ENCODE results near the gene ZNF407. TPM values are rescaled to one million over a fixed set of nuclear protein-coding genes. Genes with fewer than 3 reads are reported as not detected.

Gene ZNF407
- total RNA-seq, 1 experiment from 2014 or later = 7.6 TPM

DNA sequence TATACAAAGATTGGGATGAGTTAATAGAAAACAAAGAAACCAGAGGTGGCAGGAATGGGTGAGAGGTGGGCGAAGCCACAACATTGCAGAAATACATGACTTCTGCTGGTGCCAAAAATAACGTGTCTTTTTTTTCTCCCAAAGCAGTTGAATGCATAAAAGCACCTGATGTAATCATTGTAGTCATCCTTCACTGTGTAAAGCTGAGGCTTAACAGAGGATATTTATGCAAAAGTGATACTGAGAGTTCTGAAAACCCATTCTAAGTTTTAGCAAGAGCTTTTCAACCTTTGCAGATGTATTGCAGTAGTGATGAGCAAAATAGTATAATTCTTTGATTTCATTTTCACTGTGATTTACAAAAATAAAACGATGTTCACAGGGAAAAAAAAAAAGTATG lies 438.3 kb downstream of the ZNF407 start:
- Histone ChIP-seq H3K4me3 (replicated peaks in 1 of 2; ENCODE audit: low read depth in 1 of 2, low read length in 2 of 2) (no peak overlapping the region), H3K9me2 (ENCODE audit: insufficient read depth) (no peaks in the 10 kb centered on the region), H3K4me2 (ENCODE audit: low read length) (no peak overlapping the region), H3K27ac (ENCODE audit: low read depth, low read length) (no peak overlapping the region), H3K4me1 (ENCODE audit: control insufficient read depth in 1 of 2, insufficient read depth in 2 of 2, low read length in 2 of 2) (no peaks in the 10 kb centered on the region), H3K36me3 (ENCODE audit: control insufficient read depth in 1 of 2, insufficient read depth in 2 of 2, low read length in 2 of 2) (no peaks in the 10 kb centered on the region), H2AFZ (ENCODE audit: low read depth, low read length, poor library complexity, severe bottlenecking) (no peak overlapping the region), H4K20me1 (ENCODE audit: insufficient read depth) (no peaks in the 10 kb centered on the region), H3K9me3 (ENCODE audit: control insufficient read depth in 1 of 2, insufficient read depth in 1 of 2, low read depth in 1 of 2, low read length in 2 of 2) (no peaks in the 10 kb centered on the region), H3K9ac (ENCODE audit: low read length) (no peak overlapping the region), H3K27me3 (ENCODE audit: insufficient read depth, low read length) (no peaks in the 10 kb centered on the region), H3K79me2 (ENCODE audit: insufficient read depth, low read length) (no peaks in the 10 kb centered on the region)
- RAD21 ChIA-PET (ENCODE audit: low non-redundant PET in 1 of 2, low total read pairs in 2 of 2, uncharacterized antibody in 2 of 2, unreplicated experiment in 2 of 2) = no interaction called here
- intact Hi-C loops (cut with micrococcal nuclease) = no loop called here
- DNase-seq (ENCODE audit: low read depth, low spot score) (no peak), ATAC-seq (no peak)
- no TSS peak for BruUV-seq (replicated peaks)
- TF ChIP-seq, protein P1, sequence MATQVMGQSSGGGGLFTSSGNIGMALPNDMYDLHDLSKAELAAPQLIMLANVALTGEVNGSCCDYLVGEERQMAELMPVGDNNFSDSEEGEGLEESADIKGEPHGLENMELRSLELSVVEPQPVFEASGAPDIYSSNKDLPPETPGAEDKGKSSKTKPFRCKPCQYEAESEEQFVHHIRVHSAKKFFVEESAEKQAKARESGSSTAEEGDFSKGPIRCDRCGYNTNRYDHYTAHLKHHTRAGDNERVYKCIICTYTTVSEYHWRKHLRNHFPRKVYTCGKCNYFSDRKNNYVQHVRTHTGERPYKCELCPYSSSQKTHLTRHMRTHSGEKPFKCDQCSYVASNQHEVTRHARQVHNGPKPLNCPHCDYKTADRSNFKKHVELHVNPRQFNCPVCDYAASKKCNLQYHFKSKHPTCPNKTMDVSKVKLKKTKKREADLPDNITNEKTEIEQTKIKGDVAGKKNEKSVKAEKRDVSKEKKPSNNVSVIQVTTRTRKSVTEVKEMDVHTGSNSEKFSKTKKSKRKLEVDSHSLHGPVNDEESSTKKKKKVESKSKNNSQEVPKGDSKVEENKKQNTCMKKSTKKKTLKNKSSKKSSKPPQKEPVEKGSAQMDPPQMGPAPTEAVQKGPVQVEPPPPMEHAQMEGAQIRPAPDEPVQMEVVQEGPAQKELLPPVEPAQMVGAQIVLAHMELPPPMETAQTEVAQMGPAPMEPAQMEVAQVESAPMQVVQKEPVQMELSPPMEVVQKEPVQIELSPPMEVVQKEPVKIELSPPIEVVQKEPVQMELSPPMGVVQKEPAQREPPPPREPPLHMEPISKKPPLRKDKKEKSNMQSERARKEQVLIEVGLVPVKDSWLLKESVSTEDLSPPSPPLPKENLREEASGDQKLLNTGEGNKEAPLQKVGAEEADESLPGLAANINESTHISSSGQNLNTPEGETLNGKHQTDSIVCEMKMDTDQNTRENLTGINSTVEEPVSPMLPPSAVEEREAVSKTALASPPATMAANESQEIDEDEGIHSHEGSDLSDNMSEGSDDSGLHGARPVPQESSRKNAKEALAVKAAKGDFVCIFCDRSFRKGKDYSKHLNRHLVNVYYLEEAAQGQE (IDR thresholded peaks at IDR 0.05; ENCODE audit: low read depth) = no peak
- TF ChIP-seq EGR1 (IDR thresholded peaks at IDR 0.05; ENCODE audit: low read depth) = no peak
- TF ChIP-seq ELF1 (IDR thresholded peaks at IDR 0.05; ENCODE audit: borderline replicate concordance, low read depth) = no peak
- no peak for TF ChIP-seq CBX3 (IDR thresholded peaks at IDR 0.05; ENCODE audit: low read depth)
- no peak for TF ChIP-seq SIN3A (IDR thresholded peaks at IDR 0.05; ENCODE audit: low read depth)
- no peak for TF ChIP-seq ZNF274 (IDR thresholded peaks at IDR 0.05; ENCODE audit: low read depth, low read length)
- TF ChIP-seq, protein P2, sequence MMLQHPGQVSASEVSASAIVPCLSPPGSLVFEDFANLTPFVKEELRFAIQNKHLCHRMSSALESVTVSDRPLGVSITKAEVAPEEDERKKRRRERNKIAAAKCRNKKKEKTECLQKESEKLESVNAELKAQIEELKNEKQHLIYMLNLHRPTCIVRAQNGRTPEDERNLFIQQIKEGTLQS (IDR thresholded peaks at IDR 0.05) = no peak
- no peak for TF ChIP-seq RAD21 (IDR thresholded peaks at IDR 0.05; ENCODE audit: low read depth)
- TF ChIP-seq POLR2A (IDR thresholded peaks at IDR 0.05; ENCODE audit: borderline replicate concordance, extremely low read depth, insufficient read depth, insufficient read length) = no peak
- no peak for TF ChIP-seq FOSL1 (IDR thresholded peaks at IDR 0.05; ENCODE audit: low read depth)
- TF ChIP-seq YY1 (IDR thresholded peaks at IDR 0.05; ENCODE audit: extremely low read depth, insufficient replicate concordance, low read depth, low read length) = no peak
- TF ChIP-seq, protein P3, sequence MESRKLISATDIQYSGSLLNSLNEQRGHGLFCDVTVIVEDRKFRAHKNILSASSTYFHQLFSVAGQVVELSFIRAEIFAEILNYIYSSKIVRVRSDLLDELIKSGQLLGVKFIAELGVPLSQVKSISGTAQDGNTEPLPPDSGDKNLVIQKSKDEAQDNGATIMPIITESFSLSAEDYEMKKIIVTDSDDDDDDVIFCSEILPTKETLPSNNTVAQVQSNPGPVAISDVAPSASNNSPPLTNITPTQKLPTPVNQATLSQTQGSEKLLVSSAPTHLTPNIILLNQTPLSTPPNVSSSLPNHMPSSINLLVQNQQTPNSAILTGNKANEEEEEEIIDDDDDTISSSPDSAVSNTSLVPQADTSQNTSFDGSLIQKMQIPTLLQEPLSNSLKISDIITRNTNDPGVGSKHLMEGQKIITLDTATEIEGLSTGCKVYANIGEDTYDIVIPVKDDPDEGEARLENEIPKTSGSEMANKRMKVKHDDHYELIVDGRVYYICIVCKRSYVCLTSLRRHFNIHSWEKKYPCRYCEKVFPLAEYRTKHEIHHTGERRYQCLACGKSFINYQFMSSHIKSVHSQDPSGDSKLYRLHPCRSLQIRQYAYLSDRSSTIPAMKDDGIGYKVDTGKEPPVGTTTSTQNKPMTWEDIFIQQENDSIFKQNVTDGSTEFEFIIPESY (IDR thresholded peaks at IDR 0.05; ENCODE audit: extremely low read depth, insufficient replicate concordance, low read length) = no peak
- TF ChIP-seq SRF (IDR thresholded peaks at IDR 0.05; ENCODE audit: low read depth) = no peak
- TF ChIP-seq, protein P4, sequence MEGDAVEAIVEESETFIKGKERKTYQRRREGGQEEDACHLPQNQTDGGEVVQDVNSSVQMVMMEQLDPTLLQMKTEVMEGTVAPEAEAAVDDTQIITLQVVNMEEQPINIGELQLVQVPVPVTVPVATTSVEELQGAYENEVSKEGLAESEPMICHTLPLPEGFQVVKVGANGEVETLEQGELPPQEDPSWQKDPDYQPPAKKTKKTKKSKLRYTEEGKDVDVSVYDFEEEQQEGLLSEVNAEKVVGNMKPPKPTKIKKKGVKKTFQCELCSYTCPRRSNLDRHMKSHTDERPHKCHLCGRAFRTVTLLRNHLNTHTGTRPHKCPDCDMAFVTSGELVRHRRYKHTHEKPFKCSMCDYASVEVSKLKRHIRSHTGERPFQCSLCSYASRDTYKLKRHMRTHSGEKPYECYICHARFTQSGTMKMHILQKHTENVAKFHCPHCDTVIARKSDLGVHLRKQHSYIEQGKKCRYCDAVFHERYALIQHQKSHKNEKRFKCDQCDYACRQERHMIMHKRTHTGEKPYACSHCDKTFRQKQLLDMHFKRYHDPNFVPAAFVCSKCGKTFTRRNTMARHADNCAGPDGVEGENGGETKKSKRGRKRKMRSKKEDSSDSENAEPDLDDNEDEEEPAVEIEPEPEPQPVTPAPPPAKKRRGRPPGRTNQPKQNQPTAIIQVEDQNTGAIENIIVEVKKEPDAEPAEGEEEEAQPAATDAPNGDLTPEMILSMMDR (IDR thresholded peaks at IDR 0.05 in 2 of 3, conservative IDR thresholded peaks at IDR 0.05 in 1 of 3; ENCODE audit: borderline replicate concordance in 1 of 3, insufficient read depth in 1 of 3, low read depth in 2 of 3, low read length in 2 of 3) = no peak
- TF ChIP-seq POLR2AphosphoS5 (IDR thresholded peaks at IDR 0.05; ENCODE audit: low read depth, low read length) = no peak
- no peak for TF ChIP-seq SP1 (IDR thresholded peaks at IDR 0.05; ENCODE audit: low read depth)
- POLR2A ChIA-PET = no interaction called here
- CTCF ChIA-PET = no interaction called here
